ENCODE measurements around the gene CBFA2T3.

CBFA2T3 gene

GRCh38 chr16:88972349-88972748 lies 4.7 kb downstream of the CBFA2T3 start:
- Mint-ChIP-seq H3K4me1 (peaks cover 21% of the 10 kb centered on the region), H3K27me3 (ENCODE audit: low read depth) (peaks cover 13% of the 10 kb centered on the region)

GRCh38 chr16:88971371-88972097 lies 5.5 kb downstream of the CBFA2T3 start:
- Mint-ChIP-seq H3K4me1 (peaks cover 21% of the 10 kb centered on the region), H3K4me3 (no peak overlapping the region), H3K36me3 (ENCODE audit: low read depth) (no peaks in the 10 kb centered on the region), H3K9me3 (no peaks in the 10 kb centered on the region), H3K27me3 (ENCODE audit: low read depth) (peaks cover 13% of the 10 kb centered on the region), H3K27ac (no peak overlapping the region)
- no peak for TF ChIP-seq CTCF (IDR thresholded peaks at IDR 0.05; ENCODE audit: unreplicated experiment in 3 of 3)

More at GRCh38 chr16:88972349-88972748, 4.7 kb downstream of the CBFA2T3 start:
- Mint-ChIP-seq H3K27ac (no peak overlapping the region), H3K4me3 (no peak overlapping the region), H3K9me3 (no peaks in the 10 kb centered on the region), H3K36me3 (ENCODE audit: low read depth) (no peaks in the 10 kb centered on the region)
- TF ChIP-seq CTCF (IDR thresholded peaks at IDR 0.05; ENCODE audit: unreplicated experiment in 3 of 3) = no peak

GRCh38 chr16:88970539-88971065 lies 6.4 kb downstream of the CBFA2T3 start:
- H3K4me1 Mint-ChIP-seq = peaks cover 21% of the 10 kb centered on the region
- no peaks in the 10 kb centered on the region for H3K36me3 Mint-ChIP-seq (ENCODE audit: low read depth)
- no peak for TF ChIP-seq CTCF (IDR thresholded peaks at IDR 0.05; ENCODE audit: unreplicated experiment in 3 of 3)
- no peak overlapping the region for H3K4me3 Mint-ChIP-seq
- no peak overlapping the region for H3K27ac Mint-ChIP-seq
- H3K9me3 Mint-ChIP-seq = no peaks in the 10 kb centered on the region
- H3K27me3 Mint-ChIP-seq (ENCODE audit: low read depth) = peaks cover 13% of the 10 kb centered on the region

DNA sequence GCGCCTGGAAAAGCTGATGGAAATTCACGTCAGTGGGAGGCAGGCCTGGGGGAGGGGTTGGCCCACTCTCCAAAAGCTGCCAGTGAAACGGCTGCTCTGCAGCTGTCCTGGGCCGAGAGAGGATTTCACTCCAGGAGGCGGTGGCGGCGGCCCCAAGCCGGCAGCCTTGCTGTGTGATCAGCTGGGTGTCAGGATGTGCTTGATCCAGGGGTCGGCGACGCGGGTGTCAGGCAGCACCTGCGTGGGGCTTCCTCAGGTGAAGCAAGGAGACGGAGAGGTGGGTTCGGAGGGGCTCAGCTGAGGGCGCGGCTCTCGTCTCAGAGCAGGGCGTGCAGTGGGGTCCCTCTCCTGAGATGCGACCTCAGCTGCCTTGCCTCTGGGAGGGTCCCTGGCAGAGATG lies 7.0 kb downstream of the CBFA2T3 start:
- H3K27ac Mint-ChIP-seq = no peak overlapping the region
- no peak overlapping the region for H3K4me3 Mint-ChIP-seq
- peaks cover 18% of the 10 kb centered on the region for H3K4me1 Mint-ChIP-seq
- H3K27me3 Mint-ChIP-seq (ENCODE audit: low read depth) = peaks cover 11% of the 10 kb centered on the region
- H3K36me3 Mint-ChIP-seq (ENCODE audit: low read depth) = no peaks in the 10 kb centered on the region
- TF ChIP-seq CTCF (IDR thresholded peaks at IDR 0.05; ENCODE audit: unreplicated experiment in 3 of 3) = no peak
- H3K9me3 Mint-ChIP-seq = no peaks in the 10 kb centered on the region

DNA sequence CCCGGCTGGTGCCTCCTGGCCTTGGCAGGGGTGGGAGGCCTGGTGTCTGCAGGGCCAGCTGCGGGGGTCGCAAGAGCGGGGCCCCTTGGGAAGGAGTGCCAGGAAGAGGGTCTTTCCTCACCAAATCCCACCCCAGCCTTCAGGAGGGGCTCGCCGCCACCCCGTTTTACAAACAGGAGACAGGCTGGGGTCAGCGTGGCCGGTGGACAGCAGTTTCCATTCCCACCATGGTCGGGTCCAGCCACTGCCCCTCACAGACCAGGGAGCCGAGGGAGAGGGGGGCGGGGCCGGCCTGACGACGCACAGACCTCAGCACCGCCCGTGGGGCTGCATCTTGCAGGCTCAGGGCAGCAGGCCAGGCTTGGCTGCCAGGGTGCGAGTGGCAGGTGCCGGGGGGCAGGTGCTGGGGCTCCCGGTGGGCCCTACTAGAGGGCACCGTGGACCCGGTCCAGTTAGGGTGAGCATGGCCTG lies 7.6 kb downstream of the CBFA2T3 start:
- peaks cover 13% of the 10 kb centered on the region for H3K27me3 Mint-ChIP-seq (ENCODE audit: low read depth)
- no peak overlapping the region for H3K27ac Mint-ChIP-seq
- no peaks in the 10 kb centered on the region for H3K9me3 Mint-ChIP-seq
- peaks cover 17% of the 10 kb centered on the region for H3K4me1 Mint-ChIP-seq
- no peak for TF ChIP-seq CTCF (IDR thresholded peaks at IDR 0.05; ENCODE audit: unreplicated experiment in 3 of 3)
- H3K36me3 Mint-ChIP-seq (ENCODE audit: low read depth) = no peaks in the 10 kb centered on the region
- H3K4me3 Mint-ChIP-seq = no peak overlapping the region

Measured in nephron (organoid).